H9 (cell line): Measurements from ENCODE around the gene IFITM1. TPM values are rescaled to one million over a fixed set of nuclear protein-coding genes. Genes with fewer than 3 reads are reported as not detected.

Source experiments
- DNase-seq: peaks from one replicate; pipeline ENCODE4 v3.0.0-alpha.2; 2017
- H2AFZ ChIP-seq: one replicate; pipeline ENCODE4 v1.6.1; 2013; ENCODE audit warnings: mild to moderate bottlenecking, low read length, control low read depth, moderate library complexity
- H2AK5ac ChIP-seq: 2 replicates; pipeline ENCODE4 v1.6.1; 2013; ENCODE audit warnings: low read length, control low read depth, mixed read lengths; ENCODE audit not compliant: insufficient read length
- H2BK120ac ChIP-seq: one replicate; pipeline ENCODE4 v1.6.1; 2013; ENCODE audit warnings: low read depth, mild to moderate bottlenecking, low read length, control low read depth, inconsistent platforms; ENCODE audit not compliant: poor library complexity, severe bottlenecking
- H2BK12ac ChIP-seq: 2 replicates; pipeline ENCODE4 v1.6.1; 2013; ENCODE audit warnings: low read length, control low read depth, mixed read lengths, low read depth; ENCODE audit not compliant: insufficient read length
- H2BK15ac ChIP-seq: 2 replicates; pipeline ENCODE4 v1.6.1; 2013; ENCODE audit warnings: low read depth, low read length, control low read depth
- H2BK20ac ChIP-seq: one replicate; pipeline ENCODE4 v1.6.1; 2013; ENCODE audit warnings: low read depth, mild to moderate bottlenecking, low read length, control low read depth, inconsistent platforms; ENCODE audit not compliant: poor library complexity, severe bottlenecking
- H2BK5ac ChIP-seq: 2 replicates; pipeline ENCODE4 v1.6.1; 2013; ENCODE audit warnings: low read length, control low read depth, mixed read lengths; ENCODE audit not compliant: insufficient read length
- H3K14ac ChIP-seq: 2 replicates; pipeline ENCODE4 v1.6.1; 2013; ENCODE audit warnings: low read length, control low read depth; ENCODE audit not compliant: insufficient read depth
- H3K18ac ChIP-seq: 2 replicates; pipeline ENCODE4 v1.6.1; 2013; ENCODE audit warnings: low read depth, mild to moderate bottlenecking, mixed read lengths, low read length, control low read depth; ENCODE audit not compliant: insufficient read length
- H3K23ac ChIP-seq: 2 replicates; pipeline ENCODE4 v1.6.1; 2013; ENCODE audit warnings: low read length, control low read depth, mixed read lengths, low read depth; ENCODE audit not compliant: insufficient read length
- H3K23me2 ChIP-seq: 2 replicates; pipeline ENCODE4 v1.6.1; 2013; ENCODE audit warnings: low read depth, mild to moderate bottlenecking, mixed read lengths, low read length, control low read depth; ENCODE audit not compliant: insufficient read length, poor library complexity, severe bottlenecking
- H3K27ac ChIP-seq: 2 replicates; pipeline ENCODE4 v1.5.1; 2013; ENCODE audit warnings: low read length, control low read depth, mixed read lengths, low read depth; ENCODE audit not compliant: insufficient read length
- H3K27me3 ChIP-seq: 2 replicates; pipeline ENCODE4 v1.6.1; 2013; ENCODE audit warnings: low read length, control low read depth, inconsistent platforms; ENCODE audit not compliant: insufficient read depth
- H3K4ac ChIP-seq: 2 replicates; pipeline ENCODE4 v1.6.1; 2013; ENCODE audit warnings: low read depth, mild to moderate bottlenecking, control low read depth, inconsistent platforms, low read length, moderate library complexity
- H3K4me1 ChIP-seq: 2 replicates; pipeline ENCODE4 v1.6.1; 2013; ENCODE audit warnings: low read length, control low read depth, inconsistent platforms; ENCODE audit not compliant: insufficient read depth
- H3K4me2 ChIP-seq: 2 replicates; pipeline ENCODE4 v1.6.1; 2013; ENCODE audit warnings: low read length, control low read depth, mixed read lengths; ENCODE audit not compliant: insufficient read length, insufficient read depth
- H3K56ac ChIP-seq: 2 replicates; pipeline ENCODE4 v1.6.1; 2013; ENCODE audit warnings: low read depth, mild to moderate bottlenecking, mixed read lengths, low read length, control low read depth; ENCODE audit not compliant: insufficient read length
- H3K79me1 ChIP-seq: 2 replicates; pipeline ENCODE4 v1.6.1; 2013; ENCODE audit warnings: low read depth, mild to moderate bottlenecking, moderate library complexity, low read length, control low read depth, inconsistent platforms; ENCODE audit not compliant: insufficient read depth, poor library complexity, severe bottlenecking
- H3K79me2 ChIP-seq: 2 replicates; pipeline ENCODE4 v1.6.1; 2013; ENCODE audit warnings: low read length, control low read depth, inconsistent platforms; ENCODE audit not compliant: insufficient read depth
- H3K9ac ChIP-seq: 2 replicates; pipeline ENCODE4 v1.6.1; 2013; ENCODE audit warnings: low read length, control low read depth, mixed read lengths; ENCODE audit not compliant: insufficient read length; ENCODE audit errors: extremely low read depth
- H3K9me3 ChIP-seq: one replicate; pipeline ENCODE4 v1.6.1; 2013; ENCODE audit warnings: low read depth, low read length, inconsistent platforms; ENCODE audit not compliant: control insufficient read depth
- H3T11ph ChIP-seq: one replicate; pipeline ENCODE4 v1.6.1; 2013; ENCODE audit warnings: mild to moderate bottlenecking, low read length, control low read depth, inconsistent platforms
- H4K20me1 ChIP-seq: one replicate; pipeline ENCODE4 v1.6.1; 2013; ENCODE audit not compliant: control insufficient read depth, insufficient read length, insufficient read depth
- H4K5ac ChIP-seq: 2 replicates; pipeline ENCODE4 v1.6.1; 2013; ENCODE audit warnings: low read depth, mild to moderate bottlenecking, mixed read lengths, low read length, control low read depth; ENCODE audit not compliant: insufficient read length
- H4K8ac ChIP-seq: replicated peaks from 2 replicates; pipeline ENCODE4 v1.6.1; 2013; ENCODE audit warnings: low read length, control low read depth, mixed read lengths, low read depth; ENCODE audit not compliant: insufficient read length
- H4K91ac ChIP-seq: 2 replicates; pipeline ENCODE4 v1.6.1; 2013; ENCODE audit warnings: low read depth, mild to moderate bottlenecking, moderate library complexity, mixed read lengths, low read length, control low read depth; ENCODE audit not compliant: insufficient read length
- H3K27ac Mint-ChIP-seq, 3 experiments: 2 replicates in 2 of 3; 3 replicates in 1 of 3; pipeline ENCODE4 v1.8.0; 2020 to 2021; ENCODE audit warnings: mixed read lengths in 3 of 3, mild to moderate bottlenecking in 1 of 3, moderate library complexity in 1 of 3
- H3K27me3 Mint-ChIP-seq: 2 replicates; pipeline ENCODE4 v1.8.0; 2021; ENCODE audit warnings: low read depth, mild to moderate bottlenecking, moderate library complexity, mixed read lengths
- H3K36me3 Mint-ChIP-seq, 3 experiments: 2 replicates in 2 of 3; 3 replicates in 1 of 3; pipeline ENCODE4 v1.8.0; 2020 to 2021; ENCODE audit warnings: low read depth in 3 of 3, mixed read lengths in 3 of 3; ENCODE audit not compliant: insufficient read depth in 1 of 3
- H3K4me1 Mint-ChIP-seq, 2 experiments: 2 replicates each; pipeline ENCODE4 v1.8.0; 2020; ENCODE audit warnings: mixed read lengths in 2 of 2
- H3K4me3 Mint-ChIP-seq, 2 experiments: 2 replicates in 1 of 2; 3 replicates in 1 of 2; pipeline ENCODE4 v1.8.0; 2020 to 2021; ENCODE audit warnings: mild to moderate bottlenecking in 2 of 2, mixed read lengths in 2 of 2, moderate library complexity in 1 of 2
- H3K9me3 Mint-ChIP-seq, 2 experiments: 2 replicates in 1 of 2; 3 replicates in 1 of 2; pipeline ENCODE4 v1.8.0; 2020; ENCODE audit warnings: mild to moderate bottlenecking in 2 of 2, mixed read lengths in 2 of 2, moderate library complexity in 1 of 2
- CTCF ChIP-seq: fragments of 200-600 bp; sonication (generic); conservative IDR thresholded peaks from 3 replicates; pipeline ENCODE4 v1.8.0; 2021; ENCODE audit warnings: antibody characterized with exemption, mild to moderate bottlenecking
- WGBS: extraction: QIAGEN DNeasy Blood & Tissue Kit; methylation state at CpG from one replicate; pipeline ENCODE4 v1.1.7; 2013; ENCODE audit warnings: missing lambda C conversion rate, low lambda C conversion rate, mixed read lengths; ENCODE audit not compliant: insufficient read length; ENCODE audit errors: extremely low coverage; 5-methylcytosine and 5-hydroxymethylcytosine counted together
- total RNA-seq: library from RNA; stranded (reverse); gene quantifications from 2 replicates; pipeline ENCODE4 v1.2.1, GENCODE V29; 2021

The IFITM1 gene
- total RNA-seq, 1 experiment from 2014 or later: 500 TPM

- H3K4me2 ChIP-seq: no peak overlapping the region
Measured at GRCh38 chr11:292211-293121, 21.4 kb upstream of the IFITM1 start.

More at GRCh38 chr11:292211-293121, 21.4 kb upstream of the IFITM1 start:
- no peak overlapping the region for H3K4ac ChIP-seq
- no peak overlapping the region for H4K91ac ChIP-seq
- H3K4me1 ChIP-seq: no peaks in the 10 kb centered on the region
- H4K8ac ChIP-seq: no peak overlapping the region
- H2AFZ ChIP-seq: no peak overlapping the region
- H4K5ac ChIP-seq: no peak overlapping the region
- H2BK5ac ChIP-seq: no peak overlapping the region
- H3K27ac Mint-ChIP-seq: no peak overlapping the region
- no peak overlapping the region for H3T11ph ChIP-seq
- H3K27me3 Mint-ChIP-seq: peaks cover 9% of the 10 kb centered on the region
- no peak for TF ChIP-seq CTCF
- H3K14ac ChIP-seq: no peak overlapping the region; the same call in 1 of the 2 replicates
- no CpG with 5 or more reads among the region's 29 CpGs for WGBS
- no peak overlapping the region for H2BK15ac ChIP-seq
- no peaks in the 10 kb centered on the region for H3K9me3 ChIP-seq
- DNase-seq: no peak
- no peaks in the 10 kb centered on the region for H3K79me1 ChIP-seq
- no peak overlapping the region for H3K18ac ChIP-seq
- H2BK12ac ChIP-seq: no peak overlapping the region
- H2BK120ac ChIP-seq: no peak overlapping the region
- H4K20me1 ChIP-seq: no peaks in the 10 kb centered on the region
- peaks cover 5% of the 10 kb centered on the region; the same call in 1 of the 2 replicates for H3K27me3 ChIP-seq
- no peak overlapping the region for H3K56ac ChIP-seq
- H3K23me2 ChIP-seq: peaks cover 9% of the 10 kb centered on the region
- H3K23ac ChIP-seq: no peak overlapping the region
- H2AK5ac ChIP-seq: no peak overlapping the region
- no peak overlapping the region for H3K9ac ChIP-seq
- H3K9me3 Mint-ChIP-seq: no peaks in the 10 kb centered on the region
- peaks cover 23 to 29% of the 10 kb centered on the region in 2 experiments for H3K4me1 Mint-ChIP-seq
- no peak overlapping the region for H2BK20ac ChIP-seq
- H3K27ac ChIP-seq: no peak overlapping the region
- peaks cover 19 to 40% (median 23%) of the 10 kb centered on the region in 3 experiments for H3K36me3 Mint-ChIP-seq
- H3K79me2 ChIP-seq: no peaks in the 10 kb centered on the region
- H3K4me3 Mint-ChIP-seq: no peak overlapping the region
